H9 (cell line): ENCODE measurements around the gene PRKCB. TPM values are rescaled to one million over a fixed set of nuclear protein-coding genes. Genes with fewer than 3 reads are reported as not detected.

Source experiments
- DNase-seq: peaks from one replicate; pipeline ENCODE4 v3.0.0-alpha.2; 2017
- H2AFZ ChIP-seq: one replicate; pipeline ENCODE4 v1.6.1; 2013; ENCODE audit warnings: mild to moderate bottlenecking, low read length, control low read depth, moderate library complexity
- H2AK5ac ChIP-seq: 2 replicates; pipeline ENCODE4 v1.6.1; 2013; ENCODE audit warnings: low read length, control low read depth, mixed read lengths; ENCODE audit not compliant: insufficient read length
- H2BK120ac ChIP-seq: one replicate; pipeline ENCODE4 v1.6.1; 2013; ENCODE audit warnings: low read depth, mild to moderate bottlenecking, low read length, control low read depth, inconsistent platforms; ENCODE audit not compliant: poor library complexity, severe bottlenecking
- H2BK12ac ChIP-seq: 2 replicates; pipeline ENCODE4 v1.6.1; 2013; ENCODE audit warnings: low read length, control low read depth, mixed read lengths, low read depth; ENCODE audit not compliant: insufficient read length
- H2BK15ac ChIP-seq: 2 replicates; pipeline ENCODE4 v1.6.1; 2013; ENCODE audit warnings: low read depth, low read length, control low read depth
- H2BK20ac ChIP-seq: one replicate; pipeline ENCODE4 v1.6.1; 2013; ENCODE audit warnings: low read depth, mild to moderate bottlenecking, low read length, control low read depth, inconsistent platforms; ENCODE audit not compliant: poor library complexity, severe bottlenecking
- H2BK5ac ChIP-seq: 2 replicates; pipeline ENCODE4 v1.6.1; 2013; ENCODE audit warnings: low read length, control low read depth, mixed read lengths; ENCODE audit not compliant: insufficient read length
- H3K14ac ChIP-seq: 2 replicates; pipeline ENCODE4 v1.6.1; 2013; ENCODE audit warnings: low read length, control low read depth; ENCODE audit not compliant: insufficient read depth
- H3K18ac ChIP-seq: 2 replicates; pipeline ENCODE4 v1.6.1; 2013; ENCODE audit warnings: low read depth, mild to moderate bottlenecking, mixed read lengths, low read length, control low read depth; ENCODE audit not compliant: insufficient read length
- H3K23ac ChIP-seq: 2 replicates; pipeline ENCODE4 v1.6.1; 2013; ENCODE audit warnings: low read length, control low read depth, mixed read lengths, low read depth; ENCODE audit not compliant: insufficient read length
- H3K23me2 ChIP-seq: 2 replicates; pipeline ENCODE4 v1.6.1; 2013; ENCODE audit warnings: low read depth, mild to moderate bottlenecking, mixed read lengths, low read length, control low read depth; ENCODE audit not compliant: insufficient read length, poor library complexity, severe bottlenecking
- H3K27ac ChIP-seq: 2 replicates; pipeline ENCODE4 v1.5.1; 2013; ENCODE audit warnings: low read length, control low read depth, mixed read lengths, low read depth; ENCODE audit not compliant: insufficient read length
- H3K27me3 ChIP-seq: 2 replicates; pipeline ENCODE4 v1.6.1; 2013; ENCODE audit warnings: low read length, control low read depth, inconsistent platforms; ENCODE audit not compliant: insufficient read depth
- H3K4ac ChIP-seq: 2 replicates; pipeline ENCODE4 v1.6.1; 2013; ENCODE audit warnings: low read depth, mild to moderate bottlenecking, control low read depth, inconsistent platforms, low read length, moderate library complexity
- H3K4me1 ChIP-seq: 2 replicates; pipeline ENCODE4 v1.6.1; 2013; ENCODE audit warnings: low read length, control low read depth, inconsistent platforms; ENCODE audit not compliant: insufficient read depth
- H3K4me2 ChIP-seq: 2 replicates; pipeline ENCODE4 v1.6.1; 2013; ENCODE audit warnings: low read length, control low read depth, mixed read lengths; ENCODE audit not compliant: insufficient read length, insufficient read depth
- H3K56ac ChIP-seq: 2 replicates; pipeline ENCODE4 v1.6.1; 2013; ENCODE audit warnings: low read depth, mild to moderate bottlenecking, mixed read lengths, low read length, control low read depth; ENCODE audit not compliant: insufficient read length
- H3K79me1 ChIP-seq: 2 replicates; pipeline ENCODE4 v1.6.1; 2013; ENCODE audit warnings: low read depth, mild to moderate bottlenecking, moderate library complexity, low read length, control low read depth, inconsistent platforms; ENCODE audit not compliant: insufficient read depth, poor library complexity, severe bottlenecking
- H3K79me2 ChIP-seq: 2 replicates; pipeline ENCODE4 v1.6.1; 2013; ENCODE audit warnings: low read length, control low read depth, inconsistent platforms; ENCODE audit not compliant: insufficient read depth
- H3K9ac ChIP-seq: 2 replicates; pipeline ENCODE4 v1.6.1; 2013; ENCODE audit warnings: low read length, control low read depth, mixed read lengths; ENCODE audit not compliant: insufficient read length; ENCODE audit errors: extremely low read depth
- H3K9me3 ChIP-seq: one replicate; pipeline ENCODE4 v1.6.1; 2013; ENCODE audit warnings: low read depth, low read length, inconsistent platforms; ENCODE audit not compliant: control insufficient read depth
- H3T11ph ChIP-seq: one replicate; pipeline ENCODE4 v1.6.1; 2013; ENCODE audit warnings: mild to moderate bottlenecking, low read length, control low read depth, inconsistent platforms
- H4K20me1 ChIP-seq: one replicate; pipeline ENCODE4 v1.6.1; 2013; ENCODE audit not compliant: control insufficient read depth, insufficient read length, insufficient read depth
- H4K5ac ChIP-seq: 2 replicates; pipeline ENCODE4 v1.6.1; 2013; ENCODE audit warnings: low read depth, mild to moderate bottlenecking, mixed read lengths, low read length, control low read depth; ENCODE audit not compliant: insufficient read length
- H4K8ac ChIP-seq: replicated peaks from 2 replicates; pipeline ENCODE4 v1.6.1; 2013; ENCODE audit warnings: low read length, control low read depth, mixed read lengths, low read depth; ENCODE audit not compliant: insufficient read length
- H4K91ac ChIP-seq: 2 replicates; pipeline ENCODE4 v1.6.1; 2013; ENCODE audit warnings: low read depth, mild to moderate bottlenecking, moderate library complexity, mixed read lengths, low read length, control low read depth; ENCODE audit not compliant: insufficient read length
- H3K27ac Mint-ChIP-seq, 3 experiments: 2 replicates in 2 of 3; 3 replicates in 1 of 3; pipeline ENCODE4 v1.8.0; 2020 to 2021; ENCODE audit warnings: mixed read lengths in 3 of 3, mild to moderate bottlenecking in 1 of 3, moderate library complexity in 1 of 3
- H3K27me3 Mint-ChIP-seq: 2 replicates; pipeline ENCODE4 v1.8.0; 2021; ENCODE audit warnings: low read depth, mild to moderate bottlenecking, moderate library complexity, mixed read lengths
- H3K36me3 Mint-ChIP-seq, 3 experiments: 2 replicates in 2 of 3; 3 replicates in 1 of 3; pipeline ENCODE4 v1.8.0; 2020 to 2021; ENCODE audit warnings: low read depth in 3 of 3, mixed read lengths in 3 of 3; ENCODE audit not compliant: insufficient read depth in 1 of 3
- H3K4me1 Mint-ChIP-seq, 2 experiments: 2 replicates each; pipeline ENCODE4 v1.8.0; 2020; ENCODE audit warnings: mixed read lengths in 2 of 2
- H3K4me3 Mint-ChIP-seq, 2 experiments: 2 replicates in 1 of 2; 3 replicates in 1 of 2; pipeline ENCODE4 v1.8.0; 2020 to 2021; ENCODE audit warnings: mild to moderate bottlenecking in 2 of 2, mixed read lengths in 2 of 2, moderate library complexity in 1 of 2
- H3K9me3 Mint-ChIP-seq, 2 experiments: 2 replicates in 1 of 2; 3 replicates in 1 of 2; pipeline ENCODE4 v1.8.0; 2020; ENCODE audit warnings: mild to moderate bottlenecking in 2 of 2, mixed read lengths in 2 of 2, moderate library complexity in 1 of 2
- CTCF ChIP-seq: fragments of 200-600 bp; sonication (generic); conservative IDR thresholded peaks from 3 replicates; pipeline ENCODE4 v1.8.0; 2021; ENCODE audit warnings: antibody characterized with exemption, mild to moderate bottlenecking
- WGBS: extraction: QIAGEN DNeasy Blood & Tissue Kit; methylation state at CpG from one replicate; pipeline ENCODE4 v1.1.7; 2013; ENCODE audit warnings: missing lambda C conversion rate, low lambda C conversion rate, mixed read lengths; ENCODE audit not compliant: insufficient read length; ENCODE audit errors: extremely low coverage; 5-methylcytosine and 5-hydroxymethylcytosine counted together
- total RNA-seq: library from RNA; stranded (reverse); gene quantifications from 2 replicates; pipeline ENCODE4 v1.2.1, GENCODE V29; 2021

Gene PRKCB
- total RNA-seq, 1 experiment from 2014 or later = 7.0 TPM

DNA sequence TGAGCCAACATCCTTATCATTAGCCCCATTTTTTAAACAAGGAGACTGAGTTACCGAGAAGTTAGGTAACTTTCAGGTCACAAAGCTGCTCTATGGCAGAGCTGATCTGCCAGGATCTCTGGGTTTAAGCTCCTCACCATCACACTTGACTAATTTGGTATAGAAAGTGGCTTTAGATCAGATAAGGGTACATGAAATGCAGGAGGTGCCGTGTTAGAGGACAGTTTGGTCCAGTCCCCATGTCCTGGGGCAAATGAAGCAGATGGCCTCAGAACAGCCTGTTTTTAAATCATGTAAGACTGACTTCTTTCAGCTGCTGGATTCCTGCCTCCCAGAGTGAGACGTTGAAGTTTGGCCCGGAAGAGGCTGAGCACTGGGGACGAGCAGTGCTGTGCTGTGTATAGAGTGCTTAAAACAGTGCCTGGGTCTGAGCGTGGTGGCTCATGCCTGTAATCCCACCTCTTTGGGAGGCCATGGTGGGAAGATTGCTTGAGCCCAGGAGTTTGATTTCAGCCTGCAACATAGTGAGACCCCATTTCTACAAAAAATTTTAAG is 233.3 kb downstream of the PRKCB start:
- H3K4ac ChIP-seq = no peak overlapping the region
- H3K79me2 ChIP-seq = no peaks in the 10 kb centered on the region
- no peak overlapping the region for H3T11ph ChIP-seq
- no peak overlapping the region for H3K18ac ChIP-seq
- Mint-ChIP-seq H3K36me3 (no peaks in the 10 kb centered on the region), H3K27ac (no peak overlapping the region), H3K27me3 (no peaks in the 10 kb centered on the region), H3K4me3 (no peak overlapping the region), H3K9me3 (no peaks in the 10 kb centered on the region), H3K4me1 (peaks cover 2 to 8% of the 10 kb centered on the region in 2 experiments; a peak in 3 of 4 replicates)
- H3K23me2 ChIP-seq = no peaks in the 10 kb centered on the region
- no peaks in the 10 kb centered on the region for H4K20me1 ChIP-seq
- no peak overlapping the region for H2BK20ac ChIP-seq
- no peak overlapping the region for H3K14ac ChIP-seq
- H2AK5ac ChIP-seq = no peak overlapping the region
- peak overlapping the region; percentile 79 for H2BK12ac ChIP-seq
- H3K9ac ChIP-seq = no peak overlapping the region
- no peak overlapping the region for H3K27ac ChIP-seq
- no peak overlapping the region for H4K91ac ChIP-seq
- H3K79me1 ChIP-seq = no peaks in the 10 kb centered on the region
- no peak overlapping the region for H3K23ac ChIP-seq
- no peak overlapping the region for H3K4me2 ChIP-seq
- WGBS = no CpG with 5 or more reads among the region's 6 CpGs
- H2BK120ac ChIP-seq = no peak overlapping the region
- no peaks in the 10 kb centered on the region for H3K4me1 ChIP-seq
- no peak for TF ChIP-seq CTCF
- H3K56ac ChIP-seq = no peak overlapping the region
- DNase-seq = peak; percentile 5
- H4K8ac ChIP-seq = no peak overlapping the region
- H3K9me3 ChIP-seq = no peaks in the 10 kb centered on the region
- H3K27me3 ChIP-seq = no peaks in the 10 kb centered on the region
- H2BK15ac ChIP-seq = no peak overlapping the region
- no peak overlapping the region for H4K5ac ChIP-seq
- no peak overlapping the region for H2BK5ac ChIP-seq
- H2AFZ ChIP-seq = no peak overlapping the region
